Activated T-cell treated with anti-CD3 and anti-CD28 coated beads, Interleukin-2, amount 50 U/mL, for 4 hours (primary cell): ENCODE results near the gene SORCS3. TPM values are rescaled to one million over a fixed set of nuclear protein-coding genes. Genes with fewer than 3 reads are reported as not detected.
A peak's percentile ranks its signal among the peaks of the same experiment; 100 is the strongest.

ENCODE experiments used
- ATAC-seq, 2 donors: fragments of 200-7000 bp; cut with Tn5 transposase; one replicate each; pipeline ENCODE4 v1.10.0; 2021
- DNase-seq: peaks from one replicate; pipeline ENCODE4 v3.0.0-alpha.2; 2020
- H3K27me3 Mint-ChIP-seq: one replicate; pipeline ENCODE4 v1.8.0; 2021; ENCODE audit warnings: low read depth, mixed read lengths
- H3K36me3 Mint-ChIP-seq: one replicate; pipeline ENCODE4 v1.8.0; 2022; ENCODE audit warnings: mixed read lengths; ENCODE audit not compliant: insufficient read depth
- H3K4me1 Mint-ChIP-seq: one replicate; pipeline ENCODE4 v1.8.0; 2021; ENCODE audit warnings: low read depth, mixed read lengths
- H3K4me3 Mint-ChIP-seq: one replicate; pipeline ENCODE4 v1.8.0; 2021; ENCODE audit warnings: mild to moderate bottlenecking, moderate library complexity, mixed read lengths
- H3K9me3 Mint-ChIP-seq: one replicate; pipeline ENCODE4 v1.8.0; 2021; ENCODE audit warnings: mixed read lengths
- total RNA-seq, 3 donors: library from RNA; stranded (reverse); gene quantifications; one replicate each; pipeline ENCODE4 v1.2.1, GENCODE V29; 2021

SORCS3 gene
- total RNA-seq, 3 donors from 2014 or later = not detected

DNA sequence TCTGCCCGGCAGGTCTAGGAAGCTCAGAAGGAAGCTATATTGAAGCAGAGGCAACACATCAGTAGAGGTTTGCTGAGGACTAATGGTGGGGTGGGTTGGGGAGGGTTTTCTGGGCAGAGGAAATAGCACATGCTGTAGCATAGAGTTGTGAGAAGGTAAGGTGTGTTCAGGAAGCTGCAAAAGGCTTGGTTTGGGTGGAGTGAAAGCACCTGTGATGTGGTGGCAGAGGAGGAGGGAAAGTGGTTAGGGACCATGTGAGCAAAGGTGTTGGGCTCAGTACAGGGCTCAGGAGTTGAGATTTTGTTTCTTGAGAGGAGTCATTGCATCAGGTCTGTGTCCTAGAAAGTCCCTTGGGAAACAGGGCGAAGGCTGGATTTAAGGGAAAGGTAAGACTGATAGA is 294.6 kb downstream of the SORCS3 start:
- H3K27me3 Mint-ChIP-seq = no peaks in the 10 kb centered on the region
- H3K4me1 Mint-ChIP-seq = peaks cover 44% of the 10 kb centered on the region
- ATAC-seq (no peak), DNase-seq (no peak)
- H3K36me3 Mint-ChIP-seq = no peaks in the 10 kb centered on the region
- peak overlapping the region; percentile 50 for H3K4me3 Mint-ChIP-seq
- no peaks in the 10 kb centered on the region for H3K9me3 Mint-ChIP-seq

DNA sequence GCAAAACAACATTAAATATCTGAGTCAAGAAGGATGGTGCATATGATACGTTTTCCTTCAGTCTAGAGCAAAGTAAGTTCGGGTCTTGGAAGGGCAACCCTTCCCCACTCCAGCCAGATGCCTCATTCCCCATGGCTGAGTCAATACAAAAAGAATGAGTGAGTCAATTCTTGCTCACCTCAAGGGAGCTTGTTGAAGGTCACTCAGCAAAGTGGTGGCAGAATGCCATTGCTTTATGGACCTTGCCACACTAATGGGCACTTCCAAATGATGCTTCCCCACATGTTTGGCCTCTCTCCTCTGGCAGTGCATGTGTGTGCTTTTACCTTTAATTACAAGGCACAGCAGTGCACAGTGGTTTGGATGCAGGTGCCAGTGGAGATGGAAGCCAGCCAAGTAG is 296.5 kb downstream of the SORCS3 start:
- Mint-ChIP-seq H3K4me1 (peaks cover 33% of the 10 kb centered on the region), H3K4me3 (no peak overlapping the region), H3K27me3 (no peaks in the 10 kb centered on the region), H3K9me3 (no peaks in the 10 kb centered on the region), H3K36me3 (no peaks in the 10 kb centered on the region)
- ATAC-seq (no peak), DNase-seq (no peak)

GRCh38 chr10:104938031-104938430 is 296.9 kb downstream of the SORCS3 start:
- Mint-ChIP-seq H3K9me3 (no peaks in the 10 kb centered on the region), H3K4me1 (peaks cover 33% of the 10 kb centered on the region), H3K4me3 (no peak overlapping the region), H3K36me3 (no peaks in the 10 kb centered on the region), H3K27me3 (no peaks in the 10 kb centered on the region)
- DNase-seq (no peak), ATAC-seq (no peak)

DNA sequence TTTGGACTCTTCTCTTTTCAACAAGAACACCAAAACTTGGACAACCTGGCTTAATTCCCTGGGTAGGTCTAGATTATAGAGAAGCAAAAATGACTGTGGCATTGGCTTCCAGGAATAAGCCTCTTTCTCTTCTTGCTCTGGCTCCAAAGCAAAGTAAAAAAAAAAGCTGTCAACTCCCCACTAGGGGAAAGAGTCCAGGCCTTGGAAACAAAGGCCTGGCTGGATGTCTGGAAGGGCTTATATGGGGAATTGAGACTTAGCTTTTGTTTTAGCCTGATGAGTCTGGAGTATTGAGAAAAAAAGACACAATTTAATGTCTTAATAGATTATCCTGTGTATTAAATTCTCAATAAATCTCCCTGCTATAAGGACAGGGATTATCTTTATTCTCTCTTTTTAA is 300.6 kb downstream of the SORCS3 start:
- Mint-ChIP-seq H3K36me3 (no peaks in the 10 kb centered on the region), H3K27me3 (no peaks in the 10 kb centered on the region), H3K9me3 (no peaks in the 10 kb centered on the region), H3K4me1 (peaks cover 7% of the 10 kb centered on the region), H3K4me3 (no peak overlapping the region)
- DNase-seq (no peak), ATAC-seq (no peak)

- no peaks in the 10 kb centered on the region for H3K9me3 Mint-ChIP-seq
- H3K27me3 Mint-ChIP-seq = no peaks in the 10 kb centered on the region
- DNase-seq (no peak), ATAC-seq (no peak)
- no peaks in the 10 kb centered on the region for H3K36me3 Mint-ChIP-seq
- no peak overlapping the region for H3K4me3 Mint-ChIP-seq
- H3K4me1 Mint-ChIP-seq = no peaks in the 10 kb centered on the region
Measured at GRCh38 chr10:104947314-104947713, 306.2 kb downstream of the SORCS3 start.

DNA sequence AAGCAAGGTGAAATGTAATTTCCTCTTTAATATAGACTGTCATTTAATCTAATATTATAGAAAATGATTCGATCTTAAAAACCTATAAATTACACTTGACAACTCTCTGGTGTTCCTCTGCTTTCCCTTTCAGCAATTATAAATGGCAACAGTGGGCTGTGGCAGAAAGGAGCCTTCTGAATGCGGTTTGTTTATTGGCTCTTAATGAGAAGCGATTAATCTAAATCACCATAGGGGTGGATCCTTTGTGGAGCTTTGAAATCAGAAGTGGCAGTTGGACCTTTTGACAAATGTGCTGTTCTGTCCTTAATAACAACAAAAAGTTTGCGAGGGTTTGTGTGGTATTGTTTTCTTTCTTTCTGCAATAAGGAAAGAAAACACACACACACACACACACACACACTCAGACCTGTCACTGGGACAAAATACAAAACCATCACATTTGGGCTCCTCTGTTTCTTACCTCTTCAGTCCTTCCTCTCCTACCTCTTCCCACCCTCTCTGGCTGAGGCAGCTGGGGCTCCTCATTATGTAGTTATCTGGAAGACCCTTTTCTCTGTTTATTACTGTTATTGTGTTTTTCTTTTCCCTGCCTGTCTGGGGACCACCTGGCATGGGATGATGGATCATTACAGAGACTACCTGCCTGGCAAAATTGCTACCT is 316.2 kb downstream of the SORCS3 start:
- DNase-seq (no peak), ATAC-seq (no peak)
- Mint-ChIP-seq H3K36me3 (no peaks in the 10 kb centered on the region), H3K4me1 (no peaks in the 10 kb centered on the region), H3K4me3 (no peak overlapping the region), H3K27me3 (no peaks in the 10 kb centered on the region), H3K9me3 (no peaks in the 10 kb centered on the region)

- Mint-ChIP-seq H3K4me1 (no peaks in the 10 kb centered on the region), H3K4me3 (no peak overlapping the region), H3K27me3 (no peaks in the 10 kb centered on the region), H3K36me3 (no peaks in the 10 kb centered on the region), H3K9me3 (peaks cover 15% of the 10 kb centered on the region)
- ATAC-seq (no peak), DNase-seq (no peak)
Measured at GRCh38 chr10:104966563-104967297, 325.6 kb downstream of the SORCS3 start.

- ATAC-seq (no peak), DNase-seq (no peak)
- peaks cover 18% of the 10 kb centered on the region for H3K4me1 Mint-ChIP-seq
- no peaks in the 10 kb centered on the region for H3K27me3 Mint-ChIP-seq
- H3K36me3 Mint-ChIP-seq = no peaks in the 10 kb centered on the region
- H3K4me3 Mint-ChIP-seq = no peak overlapping the region
- no peaks in the 10 kb centered on the region for H3K9me3 Mint-ChIP-seq
Measured at GRCh38 chr10:104980368-104980767, 339.3 kb downstream of the SORCS3 start.

DNA sequence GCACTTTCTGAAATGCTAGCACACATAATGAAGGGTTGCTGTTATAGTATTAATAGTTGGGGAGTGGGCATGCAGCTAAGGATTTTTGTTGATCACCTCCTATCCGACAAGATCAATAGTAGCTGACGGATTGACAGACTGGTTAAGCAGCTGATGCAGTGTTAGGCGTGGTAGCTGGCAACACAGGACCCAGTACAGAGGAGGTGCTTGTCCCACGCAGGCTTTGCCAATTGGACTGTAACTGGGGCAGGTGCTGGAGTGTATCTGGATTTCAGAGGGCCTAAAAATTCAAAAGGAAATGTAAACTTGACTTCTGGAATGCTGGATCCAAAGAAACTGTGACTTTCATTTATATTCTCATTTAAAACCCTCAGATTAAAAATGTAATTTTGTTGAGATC is 340.9 kb downstream of the SORCS3 start:
- Mint-ChIP-seq H3K9me3 (no peaks in the 10 kb centered on the region), H3K36me3 (no peaks in the 10 kb centered on the region), H3K4me3 (no peak overlapping the region), H3K4me1 (peaks cover 18% of the 10 kb centered on the region), H3K27me3 (no peaks in the 10 kb centered on the region)
- ATAC-seq (no peak), DNase-seq (no peak)

GRCh38 chr10:104988686-104989085 is 347.6 kb downstream of the SORCS3 start:
- ATAC-seq = no peak

GRCh38 chr10:104989880-104990279 is 348.8 kb downstream of the SORCS3 start:
- Mint-ChIP-seq H3K4me1 (no peaks in the 10 kb centered on the region), H3K27me3 (no peaks in the 10 kb centered on the region), H3K36me3 (no peaks in the 10 kb centered on the region), H3K9me3 (no peaks in the 10 kb centered on the region), H3K4me3 (no peak overlapping the region)
- ATAC-seq (no peak), DNase-seq (no peak)

More at GRCh38 chr10:104988686-104989085, 347.6 kb downstream of the SORCS3 start:
- no peak overlapping the region for H3K4me3 Mint-ChIP-seq
- no peaks in the 10 kb centered on the region for H3K9me3 Mint-ChIP-seq
- H3K27me3 Mint-ChIP-seq = no peaks in the 10 kb centered on the region
- DNase-seq = no peak
- no peaks in the 10 kb centered on the region for H3K4me1 Mint-ChIP-seq
- no peaks in the 10 kb centered on the region for H3K36me3 Mint-ChIP-seq

- Mint-ChIP-seq H3K4me1 (no peaks in the 10 kb centered on the region), H3K36me3 (no peaks in the 10 kb centered on the region), H3K9me3 (no peaks in the 10 kb centered on the region), H3K4me3 (no peak overlapping the region), H3K27me3 (no peaks in the 10 kb centered on the region)
- DNase-seq (no peak), ATAC-seq (no peak)
Measured at GRCh38 chr10:104993085-104993484, 352.0 kb downstream of the SORCS3 start.

- DNase-seq (no peak), ATAC-seq (no peak)
- Mint-ChIP-seq H3K36me3 (no peaks in the 10 kb centered on the region), H3K9me3 (no peaks in the 10 kb centered on the region), H3K4me3 (no peak overlapping the region), H3K27me3 (no peaks in the 10 kb centered on the region), H3K4me1 (no peaks in the 10 kb centered on the region)
Measured at GRCh38 chr10:105001269-105001668, 360.2 kb downstream of the SORCS3 start.

DNA sequence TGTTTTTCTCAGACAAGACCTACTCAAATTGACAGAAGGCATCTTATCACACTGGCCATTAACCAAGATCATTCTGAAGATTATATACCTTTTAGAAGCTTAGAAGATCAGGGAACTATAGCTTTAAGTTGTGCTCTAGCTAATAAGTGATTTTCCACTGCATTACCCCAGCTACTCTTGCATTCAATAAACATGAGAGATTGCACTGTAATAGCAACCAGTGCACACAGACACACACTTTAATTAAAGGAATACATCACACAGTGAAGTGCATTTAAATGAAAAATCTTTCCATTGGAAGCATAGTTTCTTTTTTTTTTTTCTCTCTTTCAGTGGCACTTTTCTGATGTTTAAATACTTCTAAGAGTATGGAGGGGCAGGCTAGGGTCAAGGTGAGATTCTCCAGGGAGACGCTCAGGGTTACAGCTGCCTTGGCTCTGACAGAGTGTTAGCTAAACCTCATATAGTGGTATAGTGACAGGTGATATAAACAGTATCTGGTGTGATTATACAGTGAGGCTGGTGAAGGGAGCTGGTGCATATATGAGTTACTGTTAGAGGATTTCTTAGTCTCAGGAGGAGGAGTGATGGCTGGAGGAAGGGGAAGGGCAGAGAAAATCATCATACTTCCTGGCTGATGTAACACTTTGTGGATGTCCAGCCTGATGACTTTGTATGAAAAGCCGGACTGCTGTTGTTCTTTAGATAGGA is 369.5 kb downstream of the SORCS3 start:
- Mint-ChIP-seq H3K9me3 (no peaks in the 10 kb centered on the region), H3K4me1 (no peaks in the 10 kb centered on the region), H3K4me3 (no peak overlapping the region), H3K27me3 (no peaks in the 10 kb centered on the region), H3K36me3 (no peaks in the 10 kb centered on the region)
- DNase-seq = no peak
- no peak for ATAC-seq

DNA sequence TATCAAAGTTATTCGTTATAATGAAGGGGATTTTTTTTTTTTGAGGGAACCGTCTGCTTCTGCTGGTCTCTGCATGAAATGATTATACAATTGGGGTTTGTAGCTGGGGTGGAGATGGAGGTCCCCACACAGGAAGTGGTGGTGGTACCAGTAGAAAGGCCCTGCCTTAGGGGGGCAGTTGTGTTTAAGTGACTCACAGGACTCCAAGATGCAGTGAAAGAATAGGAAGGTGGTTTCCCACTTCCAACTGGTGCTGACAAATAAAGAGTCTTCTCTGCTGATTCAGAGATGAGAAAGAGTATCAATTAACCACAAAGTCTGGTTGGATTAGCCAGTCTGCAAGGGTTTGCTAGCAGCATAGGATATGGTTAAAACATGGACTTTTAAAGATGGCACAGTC is 376.0 kb downstream of the SORCS3 start:
- no peaks in the 10 kb centered on the region for H3K27me3 Mint-ChIP-seq
- H3K4me1 Mint-ChIP-seq = peaks cover 12% of the 10 kb centered on the region
- ATAC-seq = peak; percentile 80 to 86

More for the DNA sequence above, 376.0 kb downstream of the SORCS3 start:
- DNase-seq = no peak
- Mint-ChIP-seq H3K9me3 (no peaks in the 10 kb centered on the region), H3K36me3 (no peaks in the 10 kb centered on the region), H3K4me3 (no peak overlapping the region)
